Measurements from ENCODE around the gene TSSK1B.
"Not testable (repeated sequence)": the region's sequence is repeated elsewhere in the genome, so short reads cannot be mapped to it uniquely, and the experiment has no call there.

TSSK1B gene

GRCh38 chr5:113434889-113435288 is at the start of gene TSSK1B:
TSS of gene TSSK1B (minus strand) at chr5:113434989. CDS start at chr5:113434839, 150 bp downstream.
- no peak for TF ChIP-seq CTCF (IDR thresholded peaks at IDR 0.05; ENCODE audit: low read depth, low read length)
- DNase-seq (ENCODE audit: extremely low read depth, low read depth): no peak

GRCh38 chr5:113480243-113480642 is 45.5 kb upstream of the TSSK1B start:
- DNase-seq (ENCODE audit: extremely low read depth, low read depth): no peak
- TF ChIP-seq CTCF (IDR thresholded peaks at IDR 0.05; ENCODE audit: low read depth, low read length): no peak

- no peak for DNase-seq (ENCODE audit: extremely low read depth, low read depth)
- no peak for TF ChIP-seq CTCF (IDR thresholded peaks at IDR 0.05; ENCODE audit: low read depth, low read length)
These were observed 43.9 kb upstream of the TSSK1B start for GRCh38 chr5:113478691-113479090.

GRCh38 chr5:113474100-113474728 is 39.4 kb upstream of the TSSK1B start:
- no peak for TF ChIP-seq CTCF (IDR thresholded peaks at IDR 0.05; ENCODE audit: low read depth, low read length)
- no peak for DNase-seq (ENCODE audit: extremely low read depth, low read depth)

GRCh38 chr5:113463032-113463431 is 28.2 kb upstream of the TSSK1B start:
- no peak for TF ChIP-seq CTCF (IDR thresholded peaks at IDR 0.05; ENCODE audit: low read depth, low read length)
- DNase-seq (ENCODE audit: extremely low read depth, low read depth): no peak

GRCh38 chr5:113457106-113457505 is 22.3 kb upstream of the TSSK1B start:
- DNase-seq (ENCODE audit: extremely low read depth, low read depth): not testable (repeated sequence)

- no peak for TF ChIP-seq CTCF (IDR thresholded peaks at IDR 0.05; ENCODE audit: low read depth, low read length)
- DNase-seq (ENCODE audit: extremely low read depth, low read depth): no peak
These were observed 18.2 kb upstream of the TSSK1B start for GRCh38 chr5:113452941-113453340.

- no peak for DNase-seq (ENCODE audit: extremely low read depth, low read depth)
- TF ChIP-seq CTCF (IDR thresholded peaks at IDR 0.05; ENCODE audit: low read depth, low read length): no peak
These were observed 17.0 kb upstream of the TSSK1B start for GRCh38 chr5:113451797-113452196.

Data from AG09319 (cell line).